Measurements from ENCODE around the gene CHD2. TPM values are rescaled to one million over a fixed set of nuclear protein-coding genes. Genes with fewer than 3 reads are reported as not detected.

The CHD2 gene
- total RNA-seq, 1 donor from 2014 or later: 65.6 TPM

- FAIRE-seq (no peak), DNase-seq (ENCODE audit: low read depth) (no peak)
- Histone ChIP-seq H3K36me3 (ENCODE audit: control insufficient read depth, insufficient read depth, low read length) (peaks cover 35% of the 10 kb centered on the region), H3K27me3 (ENCODE audit: control insufficient read depth, insufficient read depth, low read length) (no peaks in the 10 kb centered on the region), H3K4me3 (ENCODE audit: low read depth, low read length) (no peak overlapping the region)
- TF ChIP-seq CTCF (IDR thresholded peaks at IDR 0.05; ENCODE audit: insufficient read depth, low read length, severe bottlenecking): no peak
These were observed 33.0 kb downstream of the CHD2 start for GRCh38 chr15:92932946-92933649.

- H3K4me3 ChIP-seq (ENCODE audit: low read depth, low read length): no peak overlapping the region
- H3K27me3 ChIP-seq (ENCODE audit: control insufficient read depth, insufficient read depth, low read length): no peaks in the 10 kb centered on the region
- no peak for TF ChIP-seq CTCF (IDR thresholded peaks at IDR 0.05; ENCODE audit: insufficient read depth, low read length, severe bottlenecking)
- FAIRE-seq: no peak
- DNase-seq (ENCODE audit: low read depth): no peak
- peaks cover 32% of the 10 kb centered on the region for H3K36me3 ChIP-seq (ENCODE audit: control insufficient read depth, insufficient read depth, low read length)
These were observed 33.7 kb downstream of the CHD2 start for GRCh38 chr15:92933831-92934230.

- Histone ChIP-seq H3K36me3 (ENCODE audit: control insufficient read depth, insufficient read depth, low read length) (peaks cover 34% of the 10 kb centered on the region), H3K4me3 (ENCODE audit: low read depth, low read length) (no peak overlapping the region), H3K27me3 (ENCODE audit: control insufficient read depth, insufficient read depth, low read length) (no peaks in the 10 kb centered on the region)
- TF ChIP-seq CTCF (IDR thresholded peaks at IDR 0.05; ENCODE audit: insufficient read depth, low read length, severe bottlenecking): no peak
- no peak for FAIRE-seq
- DNase-seq (ENCODE audit: low read depth): no peak
These were observed 34.6 kb downstream of the CHD2 start for GRCh38 chr15:92934716-92935115.

GRCh38 chr15:92936138-92936537, 36.0 kb downstream of the CHD2 start:
- TF ChIP-seq CTCF (IDR thresholded peaks at IDR 0.05; ENCODE audit: insufficient read depth, low read length, severe bottlenecking): no peak
- Histone ChIP-seq H3K36me3 (ENCODE audit: control insufficient read depth, insufficient read depth, low read length) (peaks cover 31% of the 10 kb centered on the region), H3K4me3 (ENCODE audit: low read depth, low read length) (no peak overlapping the region), H3K27me3 (ENCODE audit: control insufficient read depth, insufficient read depth, low read length) (no peaks in the 10 kb centered on the region)
- DNase-seq (ENCODE audit: low read depth): no peak
- FAIRE-seq: no peak

- no peak for FAIRE-seq
- Histone ChIP-seq H3K4me3 (ENCODE audit: low read depth, low read length) (no peak overlapping the region), H3K36me3 (ENCODE audit: control insufficient read depth, insufficient read depth, low read length) (peaks cover 31% of the 10 kb centered on the region), H3K27me3 (ENCODE audit: control insufficient read depth, insufficient read depth, low read length) (no peaks in the 10 kb centered on the region)
- TF ChIP-seq CTCF (IDR thresholded peaks at IDR 0.05; ENCODE audit: insufficient read depth, low read length, severe bottlenecking): no peak
- no peak for DNase-seq (ENCODE audit: low read depth)
These were observed 36.6 kb downstream of the CHD2 start for GRCh38 chr15:92936693-92937092.

- H3K36me3 ChIP-seq (ENCODE audit: control insufficient read depth, insufficient read depth, low read length): peaks cover 33% of the 10 kb centered on the region
- H3K27me3 ChIP-seq (ENCODE audit: control insufficient read depth, insufficient read depth, low read length): no peaks in the 10 kb centered on the region
- no peak for TF ChIP-seq CTCF (IDR thresholded peaks at IDR 0.05; ENCODE audit: insufficient read depth, low read length, severe bottlenecking)
- FAIRE-seq: no peak
- DNase-seq (ENCODE audit: low read depth): no peak
- no peak overlapping the region for H3K4me3 ChIP-seq (ENCODE audit: low read depth, low read length)
These were observed 37.8 kb downstream of the CHD2 start for GRCh38 chr15:92937901-92938300.
